BE2C (cell line): Measurements from ENCODE around the gene EPB42. TPM values are rescaled to one million over a fixed set of nuclear protein-coding genes. Genes with fewer than 3 reads are reported as not detected.
A peak's percentile ranks its signal among the peaks of the same experiment; 100 is the strongest.

Experiments
- DNase-seq: peaks from one replicate; pipeline ENCODE4 v3.0.0-alpha.2; 2020
- H3K27me3 ChIP-seq: fragments of 250-450 bp; sonication (Bioruptor Pico); 2 replicates; pipeline ENCODE4 v1.5.1; 2020; ENCODE audit warnings: mild to moderate bottlenecking
- H3K36me3 ChIP-seq: fragments of 250-450 bp; sonication (Bioruptor Pico); 2 replicates; pipeline ENCODE4 v1.5.1; 2020; ENCODE audit warnings: mild to moderate bottlenecking
- H3K4me1 ChIP-seq: fragments of 250-450 bp; sonication (Bioruptor Pico); 2 replicates; pipeline ENCODE4 v1.5.1; 2020
- H3K4me3 ChIP-seq: 2 replicates; pipeline ENCODE4 v1.5.1; 2011; ENCODE audit warnings: low read depth, low read length
- H3K9me3 ChIP-seq: fragments of 250-450 bp; sonication (Bioruptor Pico); 2 replicates; pipeline ENCODE4 v1.5.1; 2020
- polyA plus RNA-seq: library from polyadenylated mRNA; unstranded; fragments of >200 nt; gene quantifications from one replicate; pipeline ENCODE4 v1.2.1, GENCODE V29; 2012; ENCODE audit warnings: low read depth, missing spikeins; ENCODE audit not compliant: insufficient read length, insufficient read depth
- TF ChIP-seq, protein P1 (sequence below): IDR thresholded peaks from 2 replicates; pipeline ENCODE4 v1.5.1; 2012; ENCODE audit warnings: mild to moderate bottlenecking, low read depth, low read length

EPB42 gene
- not detected for polyA plus RNA-seq

DNA sequence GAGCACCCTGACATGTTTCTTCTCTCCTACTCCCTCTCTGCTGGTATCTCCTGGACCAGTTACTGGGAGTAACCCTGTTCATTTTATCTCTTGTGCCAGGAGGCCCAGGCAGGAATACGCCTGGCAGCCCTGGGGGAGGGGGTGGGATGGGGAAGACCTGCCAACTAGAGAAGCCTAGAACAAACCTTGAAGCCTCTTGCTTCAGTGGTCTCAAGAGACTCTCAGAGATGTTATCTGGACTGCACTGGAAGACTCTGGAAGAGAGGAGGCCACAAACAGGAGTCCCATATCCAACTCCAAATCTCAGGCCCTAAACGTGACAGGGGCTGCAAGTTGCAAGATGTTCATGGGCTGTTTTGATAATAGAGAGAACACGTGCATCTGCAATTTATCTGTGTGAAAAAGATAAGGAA is at the start of gene EPB42:
TSS of gene EPB42 (minus strand) at position 28 of the 413 bp plus-strand sequence. CDS start 193 bp downstream, outside the sequence.
- no peaks in the 10 kb centered on the region for H3K27me3 ChIP-seq
- TF ChIP-seq, protein P1, sequence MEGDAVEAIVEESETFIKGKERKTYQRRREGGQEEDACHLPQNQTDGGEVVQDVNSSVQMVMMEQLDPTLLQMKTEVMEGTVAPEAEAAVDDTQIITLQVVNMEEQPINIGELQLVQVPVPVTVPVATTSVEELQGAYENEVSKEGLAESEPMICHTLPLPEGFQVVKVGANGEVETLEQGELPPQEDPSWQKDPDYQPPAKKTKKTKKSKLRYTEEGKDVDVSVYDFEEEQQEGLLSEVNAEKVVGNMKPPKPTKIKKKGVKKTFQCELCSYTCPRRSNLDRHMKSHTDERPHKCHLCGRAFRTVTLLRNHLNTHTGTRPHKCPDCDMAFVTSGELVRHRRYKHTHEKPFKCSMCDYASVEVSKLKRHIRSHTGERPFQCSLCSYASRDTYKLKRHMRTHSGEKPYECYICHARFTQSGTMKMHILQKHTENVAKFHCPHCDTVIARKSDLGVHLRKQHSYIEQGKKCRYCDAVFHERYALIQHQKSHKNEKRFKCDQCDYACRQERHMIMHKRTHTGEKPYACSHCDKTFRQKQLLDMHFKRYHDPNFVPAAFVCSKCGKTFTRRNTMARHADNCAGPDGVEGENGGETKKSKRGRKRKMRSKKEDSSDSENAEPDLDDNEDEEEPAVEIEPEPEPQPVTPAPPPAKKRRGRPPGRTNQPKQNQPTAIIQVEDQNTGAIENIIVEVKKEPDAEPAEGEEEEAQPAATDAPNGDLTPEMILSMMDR, result no peak
- peaks cover 8% of the 10 kb centered on the region; the same call in 1 of the 2 replicates for H3K4me1 ChIP-seq
- H3K4me3 ChIP-seq, result no peak within 1 kb of the TSS
- DNase-seq, result no peak
- H3K9me3 ChIP-seq, result no peaks in the 10 kb centered on the region
- H3K36me3 ChIP-seq, result no peaks in the 10 kb centered on the region

DNA sequence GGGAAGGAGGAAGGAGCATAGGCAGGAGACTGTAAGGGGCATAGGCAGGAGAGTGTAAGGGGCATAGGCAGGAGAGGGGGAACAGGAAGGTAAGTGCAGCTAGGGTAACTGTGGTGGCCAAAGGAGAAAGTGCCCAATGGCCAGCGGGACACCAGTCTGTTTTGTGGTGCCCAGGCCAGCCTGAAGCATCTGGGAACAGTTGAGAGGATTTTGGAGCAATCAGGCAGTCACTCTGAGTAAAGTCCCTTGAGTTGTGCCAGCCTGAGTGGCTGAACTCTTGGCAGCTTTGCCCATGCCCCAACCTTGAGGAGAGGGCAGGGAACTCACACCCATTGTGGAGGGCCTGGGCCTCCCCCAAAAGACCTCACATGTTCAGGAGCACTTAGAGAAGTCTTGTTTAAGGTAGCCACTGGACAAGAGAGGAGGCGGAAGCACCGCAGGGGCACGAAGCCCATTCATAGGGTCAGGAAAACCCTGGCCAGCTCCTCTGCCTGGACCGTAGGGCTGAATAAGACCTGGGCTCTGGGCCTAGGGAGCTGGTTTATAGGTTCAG is 49.4 kb upstream of the EPB42 start:
- TF ChIP-seq, protein P1, result no peak
- H3K27me3 ChIP-seq, result no peaks in the 10 kb centered on the region
- no peak for DNase-seq
- H3K4me3 ChIP-seq, result no peak overlapping the region
- no peaks in the 10 kb centered on the region for H3K36me3 ChIP-seq
- no peaks in the 10 kb centered on the region for H3K4me1 ChIP-seq
- H3K9me3 ChIP-seq, result no peaks in the 10 kb centered on the region

DNA sequence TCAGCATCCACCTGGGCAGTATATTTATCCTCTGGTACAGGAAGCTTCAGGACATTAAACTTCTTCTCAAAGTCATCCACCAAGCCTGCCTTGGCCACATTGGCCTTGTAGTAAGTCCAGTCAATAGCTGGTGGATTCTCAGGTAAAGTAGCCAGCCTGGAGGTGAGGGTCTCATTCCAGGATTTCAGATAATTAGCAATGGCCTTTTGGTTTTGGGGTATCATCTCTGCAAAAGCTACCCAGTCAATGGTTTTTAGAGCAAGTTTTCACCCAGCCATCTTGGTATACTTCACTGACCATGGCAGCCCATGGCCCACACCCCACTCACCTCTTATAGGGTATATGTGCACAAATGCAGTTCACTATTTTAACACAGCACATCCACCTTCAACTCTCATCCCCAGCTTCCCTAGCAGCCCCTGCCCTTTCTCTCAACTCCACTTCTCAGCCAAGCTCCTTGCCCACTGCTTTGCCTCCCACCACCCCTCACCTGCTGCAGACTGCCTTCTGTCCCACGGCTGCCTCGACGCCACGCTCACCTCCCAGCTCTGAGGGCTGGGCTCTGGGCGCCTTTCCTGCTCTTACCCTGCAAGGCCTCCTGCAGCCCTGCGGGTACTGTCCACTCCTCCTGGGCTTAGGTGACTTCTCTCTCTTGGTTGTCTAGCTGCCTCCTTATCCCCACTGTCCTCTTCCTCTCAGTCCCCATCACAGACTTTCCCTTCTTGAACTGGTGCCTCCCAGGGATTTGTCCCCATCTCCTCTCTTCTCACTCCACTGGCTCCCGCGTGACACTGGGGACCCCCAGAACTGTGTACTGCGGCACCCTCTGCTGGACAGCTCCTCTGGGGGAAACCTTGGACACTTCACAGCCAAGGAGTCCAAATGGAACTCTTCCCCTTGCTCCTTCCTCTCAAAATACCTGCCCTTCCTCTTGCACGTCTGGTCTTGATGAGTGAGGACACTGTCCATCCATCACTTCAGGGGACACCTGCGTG is 47.6 kb upstream of the EPB42 start:
- Histone ChIP-seq H3K27me3 (peaks cover 7% of the 10 kb centered on the region; the same call in 1 of the 2 replicates), H3K36me3 (no peaks in the 10 kb centered on the region), H3K4me1 (no peaks in the 10 kb centered on the region), H3K9me3 (no peaks in the 10 kb centered on the region), H3K4me3 (no peak overlapping the region)
- peak; percentile 58 for DNase-seq
- TF ChIP-seq, protein P1, result peak; percentile 56

DNA sequence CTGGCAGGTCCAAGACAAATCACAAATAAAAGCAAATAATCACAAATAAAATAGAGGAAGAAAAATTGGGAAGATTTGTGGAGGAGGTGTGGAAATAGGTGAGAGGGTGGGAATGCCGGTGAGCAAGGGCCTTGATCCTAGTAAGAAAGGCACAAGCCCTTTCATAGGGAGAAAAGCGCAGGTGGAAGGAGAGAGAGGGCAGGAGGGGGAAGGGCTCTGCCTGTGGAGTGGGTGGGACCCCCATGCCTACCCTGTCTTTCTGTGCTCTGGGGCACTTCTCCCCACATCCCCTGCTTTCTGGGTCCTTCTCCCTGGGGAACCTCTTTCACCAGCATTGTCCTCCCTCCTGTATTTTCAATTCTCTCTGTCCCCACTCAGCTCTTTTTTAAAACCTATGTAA is 46.6 kb upstream of the EPB42 start:
- TF ChIP-seq, protein P1, result no peak
- H3K27me3 ChIP-seq, result peaks cover 10% of the 10 kb centered on the region; the same call in 1 of the 2 replicates
- no peak for DNase-seq
- no peaks in the 10 kb centered on the region for H3K9me3 ChIP-seq
- no peak overlapping the region for H3K4me3 ChIP-seq
- H3K4me1 ChIP-seq, result no peaks in the 10 kb centered on the region
- no peaks in the 10 kb centered on the region for H3K36me3 ChIP-seq

DNA sequence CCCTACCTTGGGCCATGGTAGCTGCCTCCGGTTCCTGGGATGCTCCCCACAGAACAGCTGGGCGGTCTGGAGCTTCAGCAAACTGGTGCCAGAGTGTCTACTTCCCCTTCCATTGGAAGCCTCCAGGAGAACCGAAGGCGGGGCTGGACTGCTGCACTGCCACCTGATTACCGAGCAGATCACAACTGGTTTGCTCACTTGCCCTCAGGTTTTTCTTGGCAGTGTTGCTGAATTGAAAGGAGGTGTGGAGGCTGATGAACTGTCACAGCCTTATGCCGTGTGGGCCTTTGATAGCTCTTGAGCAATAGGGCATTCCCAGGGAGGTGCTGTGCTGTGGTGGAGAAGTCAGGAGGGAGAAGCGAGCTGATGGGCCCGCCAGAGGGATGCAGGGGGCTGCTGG is 46.0 kb upstream of the EPB42 start, which contains the start of gene TGM5:
TSS of gene TGM5 (minus strand) at position 95 of the 400 bp plus-strand sequence. CDS start at position 16, 79 bp downstream.
- Histone ChIP-seq H3K36me3 (no peaks in the 10 kb centered on the region), H3K27me3 (peaks cover 11% of the 10 kb centered on the region; the same call in 1 of the 2 replicates), H3K4me3 (no peak within 1 kb of the TSS), H3K9me3 (no peaks in the 10 kb centered on the region), H3K4me1 (no peaks in the 10 kb centered on the region)
- DNase-seq, result no peak
- TF ChIP-seq, protein P1, result no peak
